Astrocyte (in vitro differentiated cells and primary cell): ENCODE measurements around the gene GLT8D1. TPM values are rescaled to one million over a fixed set of nuclear protein-coding genes. Genes with fewer than 3 reads are reported as not detected.

Experiments used
- DNase-seq: peaks from one replicate; pipeline ENCODE4 v3.0.0-alpha.2; 2010; ENCODE audit warnings: low read depth
- FAIRE-seq: peaks from 2 replicates; lab custom pipeline; 2011; peaks lifted over from hg19 to GRCh38; lab: Jason Lieb, UNC
- H2AFZ ChIP-seq: 2 replicates; pipeline ENCODE4 v1.6.0; 2012; ENCODE audit warnings: low read depth, low read length, inconsistent platforms
- H3K27ac ChIP-seq: 2 replicates; pipeline ENCODE4 v1.5.1; 2011; ENCODE audit warnings: low read depth, low read length, inconsistent platforms
- H3K27me3 ChIP-seq: 2 replicates; pipeline ENCODE4 v1.6.0; 2011; ENCODE audit warnings: low read length, inconsistent platforms; ENCODE audit not compliant: insufficient read depth
- H3K36me3 ChIP-seq: 2 replicates; pipeline ENCODE4 v1.5.1; 2011; ENCODE audit warnings: low read length, inconsistent platforms; ENCODE audit not compliant: insufficient read depth
- H3K4me1 ChIP-seq: 2 replicates; pipeline ENCODE4 v1.5.1; 2011; ENCODE audit warnings: low read length, inconsistent platforms; ENCODE audit not compliant: insufficient read depth
- H3K4me2 ChIP-seq: 2 replicates; pipeline ENCODE4 v1.6.0; 2012; ENCODE audit warnings: low read length, inconsistent platforms
- H3K4me3 ChIP-seq: 2 replicates; pipeline ENCODE4 v1.5.1; 2011; ENCODE audit warnings: low read depth, mild to moderate bottlenecking, low read length, inconsistent platforms; ENCODE audit not compliant: insufficient read depth
- H3K79me2 ChIP-seq: 2 replicates; pipeline ENCODE4 v1.6.0; 2012; ENCODE audit warnings: mild to moderate bottlenecking, low read length, inconsistent platforms; ENCODE audit not compliant: insufficient read depth
- H3K9ac ChIP-seq: 2 replicates; pipeline ENCODE4 v1.6.0; 2012; ENCODE audit warnings: mild to moderate bottlenecking, low read length, inconsistent platforms
- H3K9me3 ChIP-seq: 2 replicates; pipeline ENCODE4 v1.5.1; 2012; ENCODE audit warnings: low read depth, mild to moderate bottlenecking, low read length, inconsistent platforms; ENCODE audit not compliant: insufficient read depth
- H4K20me1 ChIP-seq: 2 replicates; pipeline ENCODE4 v1.6.0; 2012; ENCODE audit warnings: low read length, inconsistent platforms; ENCODE audit not compliant: insufficient read depth
- H3K27ac Mint-ChIP-seq: one replicate; pipeline ENCODE4 v1.8.0; 2021; ENCODE audit warnings: mild to moderate bottlenecking, mixed read lengths; ENCODE audit not compliant: unreplicated experiment
- H3K27me3 Mint-ChIP-seq: one replicate; pipeline ENCODE4 v1.8.0; 2021; ENCODE audit warnings: low read depth, mixed read lengths; ENCODE audit not compliant: unreplicated experiment
- H3K36me3 Mint-ChIP-seq: one replicate; pipeline ENCODE4 v1.8.0; 2021; ENCODE audit warnings: low read depth, mixed read lengths; ENCODE audit not compliant: unreplicated experiment
- H3K4me1 Mint-ChIP-seq: one replicate; pipeline ENCODE4 v1.8.0; 2021; ENCODE audit warnings: low read depth, mixed read lengths; ENCODE audit not compliant: unreplicated experiment
- H3K4me3 Mint-ChIP-seq: one replicate; pipeline ENCODE4 v1.8.0; 2021; ENCODE audit warnings: mild to moderate bottlenecking, moderate library complexity, mixed read lengths; ENCODE audit not compliant: unreplicated experiment
- H3K9me3 Mint-ChIP-seq: one replicate; pipeline ENCODE4 v1.8.0; 2021; ENCODE audit warnings: mild to moderate bottlenecking, mixed read lengths; ENCODE audit not compliant: unreplicated experiment
- EZH2 ChIP-seq: IDR thresholded peaks from 2 replicates; pipeline ENCODE4 v1.6.1; 2012; ENCODE audit warnings: mild to moderate bottlenecking, low read length, inconsistent platforms; ENCODE audit not compliant: insufficient read depth
- total RNA-seq: library from RNA; stranded (reverse); gene quantifications from 2 replicates; pipeline ENCODE4 v1.2.1, GENCODE V29; 2021
- TF ChIP-seq, protein P1 (sequence below): IDR thresholded peaks from 2 replicates; pipeline ENCODE4 v1.5.1; 2011; ENCODE audit warnings: low read depth, mild to moderate bottlenecking, inconsistent platforms, low read length, moderate library complexity; ENCODE audit not compliant: insufficient read depth

GLT8D1 gene
- total RNA-seq, 1 donor from 2014 or later = 78.2 TPM

GRCh38 chr3:52693071-52693470 lies 12.5 kb downstream of the GLT8D1 start:
- H2AFZ ChIP-seq = no peak overlapping the region
- peaks cover 45% of the 10 kb centered on the region for H3K79me2 ChIP-seq
- peaks cover 7% of the 10 kb centered on the region for H3K4me1 ChIP-seq
- peaks cover 41% of the 10 kb centered on the region for H3K36me3 Mint-ChIP-seq
- peaks cover 87% of the 10 kb centered on the region for H3K36me3 ChIP-seq
- no peak overlapping the region for H3K9ac ChIP-seq
- peak overlapping the region; percentile 73 for H3K27ac Mint-ChIP-seq
- TF ChIP-seq, protein P1, sequence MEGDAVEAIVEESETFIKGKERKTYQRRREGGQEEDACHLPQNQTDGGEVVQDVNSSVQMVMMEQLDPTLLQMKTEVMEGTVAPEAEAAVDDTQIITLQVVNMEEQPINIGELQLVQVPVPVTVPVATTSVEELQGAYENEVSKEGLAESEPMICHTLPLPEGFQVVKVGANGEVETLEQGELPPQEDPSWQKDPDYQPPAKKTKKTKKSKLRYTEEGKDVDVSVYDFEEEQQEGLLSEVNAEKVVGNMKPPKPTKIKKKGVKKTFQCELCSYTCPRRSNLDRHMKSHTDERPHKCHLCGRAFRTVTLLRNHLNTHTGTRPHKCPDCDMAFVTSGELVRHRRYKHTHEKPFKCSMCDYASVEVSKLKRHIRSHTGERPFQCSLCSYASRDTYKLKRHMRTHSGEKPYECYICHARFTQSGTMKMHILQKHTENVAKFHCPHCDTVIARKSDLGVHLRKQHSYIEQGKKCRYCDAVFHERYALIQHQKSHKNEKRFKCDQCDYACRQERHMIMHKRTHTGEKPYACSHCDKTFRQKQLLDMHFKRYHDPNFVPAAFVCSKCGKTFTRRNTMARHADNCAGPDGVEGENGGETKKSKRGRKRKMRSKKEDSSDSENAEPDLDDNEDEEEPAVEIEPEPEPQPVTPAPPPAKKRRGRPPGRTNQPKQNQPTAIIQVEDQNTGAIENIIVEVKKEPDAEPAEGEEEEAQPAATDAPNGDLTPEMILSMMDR = no peak
- no peak for TF ChIP-seq EZH2
- no peak overlapping the region for H3K27ac ChIP-seq
- H3K4me3 ChIP-seq = no peak overlapping the region
- H4K20me1 ChIP-seq = peaks cover 76% of the 10 kb centered on the region
- no peaks in the 10 kb centered on the region for H3K9me3 ChIP-seq
- H3K27me3 ChIP-seq = no peaks in the 10 kb centered on the region
- H3K4me1 Mint-ChIP-seq = peaks cover 43% of the 10 kb centered on the region
- DNase-seq (peak; percentile 41), FAIRE-seq (no peak)
- H3K4me3 Mint-ChIP-seq = peak overlapping the region; percentile 61
- no peaks in the 10 kb centered on the region for H3K9me3 Mint-ChIP-seq
- H3K27me3 Mint-ChIP-seq = no peaks in the 10 kb centered on the region
- H3K4me2 ChIP-seq = no peak overlapping the region

DNA sequence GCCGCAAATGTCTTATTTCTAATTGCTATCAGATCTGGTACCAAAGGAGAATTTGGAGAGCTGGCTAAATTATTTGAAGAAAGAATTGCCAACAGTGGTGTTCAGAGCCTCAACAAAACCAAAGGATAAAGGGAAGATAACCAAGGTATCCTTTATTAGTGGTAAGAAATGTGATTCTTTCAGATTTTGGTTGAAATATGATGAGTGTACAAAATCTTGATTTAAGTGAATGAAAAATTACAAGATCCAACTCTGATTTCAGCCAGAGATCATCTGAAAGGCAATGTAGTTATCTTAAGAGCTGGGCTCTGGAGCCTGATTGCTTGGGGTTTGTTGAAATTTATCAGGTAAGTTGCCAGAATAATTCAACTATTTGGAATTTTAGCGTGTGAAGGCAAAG lies 15.0 kb downstream of the GLT8D1 start:
- H3K9me3 ChIP-seq = no peaks in the 10 kb centered on the region
- peaks cover 37% of the 10 kb centered on the region for H3K4me1 Mint-ChIP-seq
- DNase-seq (no peak), FAIRE-seq (no peak)
- H3K9ac ChIP-seq = no peak overlapping the region
- H3K36me3 ChIP-seq = peaks cover 74% of the 10 kb centered on the region
- no peak overlapping the region for H3K4me3 Mint-ChIP-seq
- peaks cover 61% of the 10 kb centered on the region for H3K79me2 ChIP-seq
- no peaks in the 10 kb centered on the region for H3K9me3 Mint-ChIP-seq
- no peaks in the 10 kb centered on the region for H3K27me3 Mint-ChIP-seq
- TF ChIP-seq, protein P1 = no peak
- no peak for TF ChIP-seq EZH2
- peak overlapping the region; percentile 6 for H3K4me2 ChIP-seq
- no peak overlapping the region for H3K27ac ChIP-seq
- no peak overlapping the region for H3K4me3 ChIP-seq
- H3K27me3 ChIP-seq = no peaks in the 10 kb centered on the region
- peaks cover 73% of the 10 kb centered on the region for H4K20me1 ChIP-seq
- peak overlapping the region; percentile 20 for H3K27ac Mint-ChIP-seq
- peaks cover 22% of the 10 kb centered on the region for H3K4me1 ChIP-seq
- H3K36me3 Mint-ChIP-seq = peaks cover 40% of the 10 kb centered on the region
- H2AFZ ChIP-seq = no peak overlapping the region

- peaks cover 62% of the 10 kb centered on the region for H4K20me1 ChIP-seq
- FAIRE-seq = no peak
- H3K4me2 ChIP-seq = peak overlapping the region; percentile 93
- H3K4me1 ChIP-seq = peaks cover 29% of the 10 kb centered on the region
- TF ChIP-seq EZH2 = no peak
- TF ChIP-seq, protein P1 = no peak
- no peak overlapping the region for H3K4me3 ChIP-seq
- peaks cover 74% of the 10 kb centered on the region for H3K79me2 ChIP-seq
- no peak for DNase-seq
- H3K4me1 Mint-ChIP-seq = peaks cover 39% of the 10 kb centered on the region
- no peaks in the 10 kb centered on the region for H3K27me3 ChIP-seq
- H3K4me3 Mint-ChIP-seq = peak overlapping the region; percentile 20
- no peak overlapping the region for H3K27ac ChIP-seq
- no peaks in the 10 kb centered on the region for H3K9me3 ChIP-seq
- peak overlapping the region; percentile 99 for H3K9ac ChIP-seq
- H3K27me3 Mint-ChIP-seq = no peaks in the 10 kb centered on the region
- H3K36me3 Mint-ChIP-seq = peaks cover 37% of the 10 kb centered on the region
- H2AFZ ChIP-seq = no peak overlapping the region
- peak overlapping the region; percentile 41 for H3K27ac Mint-ChIP-seq
- H3K9me3 Mint-ChIP-seq = no peaks in the 10 kb centered on the region
- peaks cover 61% of the 10 kb centered on the region for H3K36me3 ChIP-seq
These were observed 16.4 kb downstream of the GLT8D1 start for GRCh38 chr3:52689151-52689550.
